ENCODE data around the gene GARIN5B. TPM values are rescaled to one million over a fixed set of nuclear protein-coding genes. Genes with fewer than 3 reads are reported as not detected.

The GARIN5B gene
- total RNA-seq, 1 experiment from 2014 or later: not detected

- Histone ChIP-seq H3K9me2 (replicated peaks; ENCODE audit: low read length) (no peaks in the 10 kb centered on the region), H3K9me3 (ENCODE audit: low read length) (no peaks in the 10 kb centered on the region), H3K4me3 (ENCODE audit: low read length) (no peak overlapping the region), H4K20me1 (ENCODE audit: low read length) (no peaks in the 10 kb centered on the region), H3K27ac (ENCODE audit: low read length) (no peak overlapping the region), H3K27me3 (ENCODE audit: low read length) (no peaks in the 10 kb centered on the region), H3K4me1 (ENCODE audit: insufficient read depth, low read length) (peaks cover 19% of the 10 kb centered on the region), H3K79me2 (ENCODE audit: low read length) (no peaks in the 10 kb centered on the region), H2AFZ (ENCODE audit: low read length) (no peak overlapping the region), H3K4me2 (ENCODE audit: low read length) (no peak overlapping the region), H3F3A (ENCODE audit: low read length, unreplicated experiment) (peaks cover 5% of the 10 kb centered on the region), H3K9ac (ENCODE audit: low read length) (no peak overlapping the region), H3K36me3 (ENCODE audit: low read depth, low read length) (no peaks in the 10 kb centered on the region)
- DNase-seq (no peak), ATAC-seq (no peak)
- no peak for TF ChIP-seq EZH2 (IDR thresholded peaks at IDR 0.05; ENCODE audit: low read length, unreplicated experiment)
- TF ChIP-seq EZH2phosphoT487 (IDR thresholded peaks at IDR 0.05; ENCODE audit: borderline replicate concordance, low read length): no peak
- TF ChIP-seq CTCF (conservative IDR thresholded peaks at IDR 0.05; ENCODE audit: low read depth, low read length): no peak
- CTCF ChIA-PET: no interaction called here
- intact Hi-C loops (cut with micrococcal nuclease): no loop called here
- BruUV-seq (replicated peaks): no TSS peak
- POLR2A ChIA-PET (ENCODE audit: unreplicated experiment): no interaction called here
These were observed 3.7 kb upstream of the GARIN5B start for GRCh38 chr19:55366790-55367189.

- CTCF ChIA-PET: no interaction called here
- POLR2A ChIA-PET (ENCODE audit: unreplicated experiment): interaction anchor here (0.6 kb wide), 1 partner anchor 78 kb away, joined by 7 read pairs; no protein-coding TSS in a partner anchor
- BruUV-seq (replicated peaks): no TSS peak
These were observed 2.9 kb upstream of the GARIN5B start for GRCh38 chr19:55365964-55366363.

GRCh38 chr19:55365245-55365644, 2.2 kb upstream of the GARIN5B start:
- intact Hi-C loops (cut with micrococcal nuclease): no loop called here
- POLR2A ChIA-PET (ENCODE audit: unreplicated experiment): no interaction called here
- H4K20me1 ChIP-seq (ENCODE audit: low read length): no peaks in the 10 kb centered on the region
- H3K27ac ChIP-seq (ENCODE audit: low read length): no peak overlapping the region
- no peaks in the 10 kb centered on the region for H3K9me2 ChIP-seq (replicated peaks; ENCODE audit: low read length)
- no peak for DNase-seq
- CTCF ChIA-PET: no interaction called here
- ATAC-seq: no peak
- no peak overlapping the region for H3K9ac ChIP-seq (ENCODE audit: low read length)
- H3K4me3 ChIP-seq (ENCODE audit: low read length): no peak overlapping the region
- no peaks in the 10 kb centered on the region for H3K9me3 ChIP-seq (ENCODE audit: low read length)
- peaks cover 11% of the 10 kb centered on the region for H3K4me1 ChIP-seq (ENCODE audit: insufficient read depth, low read length)
- H2AFZ ChIP-seq (ENCODE audit: low read length): no peak overlapping the region
- no peaks in the 10 kb centered on the region for H3K36me3 ChIP-seq (ENCODE audit: low read depth, low read length)
- no peak for TF ChIP-seq CTCF (conservative IDR thresholded peaks at IDR 0.05; ENCODE audit: low read depth, low read length)
- no peaks in the 10 kb centered on the region for H3K79me2 ChIP-seq (ENCODE audit: low read length)
- H3K4me2 ChIP-seq (ENCODE audit: low read length): no peak overlapping the region
- no peaks in the 10 kb centered on the region for H3K27me3 ChIP-seq (ENCODE audit: low read length)
- H3F3A ChIP-seq (ENCODE audit: low read length, unreplicated experiment): no peaks in the 10 kb centered on the region
- BruUV-seq (replicated peaks): no TSS peak

More at GRCh38 chr19:55365964-55366363, 2.9 kb upstream of the GARIN5B start:
- intact Hi-C loops (cut with micrococcal nuclease): no loop called here
- H3K9me3 ChIP-seq (ENCODE audit: low read length): no peaks in the 10 kb centered on the region
- H3K4me1 ChIP-seq (ENCODE audit: insufficient read depth, low read length): peaks cover 17% of the 10 kb centered on the region
- no peaks in the 10 kb centered on the region for H3K27me3 ChIP-seq (ENCODE audit: low read length)
- no peak overlapping the region for H3K4me2 ChIP-seq (ENCODE audit: low read length)
- H4K20me1 ChIP-seq (ENCODE audit: low read length): no peaks in the 10 kb centered on the region
- no peak overlapping the region for H3K4me3 ChIP-seq (ENCODE audit: low read length)
- DNase-seq (no peak), ATAC-seq (no peak)
- H3K36me3 ChIP-seq (ENCODE audit: low read depth, low read length): no peaks in the 10 kb centered on the region
- H2AFZ ChIP-seq (ENCODE audit: low read length): no peak overlapping the region
- H3K27ac ChIP-seq (ENCODE audit: low read length): no peak overlapping the region
- H3F3A ChIP-seq (ENCODE audit: low read length, unreplicated experiment): peaks cover 5% of the 10 kb centered on the region
- H3K9me2 ChIP-seq (replicated peaks; ENCODE audit: low read length): no peaks in the 10 kb centered on the region
- no peak overlapping the region for H3K9ac ChIP-seq (ENCODE audit: low read length)
- TF ChIP-seq CTCF (conservative IDR thresholded peaks at IDR 0.05; ENCODE audit: low read depth, low read length) (no peak), EZH2 (IDR thresholded peaks at IDR 0.05; ENCODE audit: low read length, unreplicated experiment) (no peak)
- no peaks in the 10 kb centered on the region for H3K79me2 ChIP-seq (ENCODE audit: low read length)

Data from PC-3 (cell line).